Rectal smooth muscle tissue (tissue), 1 donor: ENCODE results near the gene DARS1.

Source experiments
- H3K27ac ChIP-seq: one replicate; pipeline ENCODE4 v1.7.0; 2013; ENCODE audit warnings: low read depth, low read length, inconsistent platforms
- H3K27me3 ChIP-seq: one replicate; pipeline ENCODE4 v1.7.0; 2013; ENCODE audit warnings: low read length; ENCODE audit not compliant: control insufficient read depth, insufficient read depth
- H3K36me3 ChIP-seq: one replicate; pipeline ENCODE4 v1.7.0; 2013; ENCODE audit warnings: low read length; ENCODE audit not compliant: control insufficient read depth, insufficient read depth
- H3K4me1 ChIP-seq: one replicate; pipeline ENCODE4 v1.7.0; 2013; ENCODE audit warnings: low read length; ENCODE audit not compliant: control insufficient read depth, insufficient read depth
- H3K4me3 ChIP-seq: one replicate; pipeline ENCODE4 v1.7.0; 2013; ENCODE audit warnings: low read length
- H3K9ac ChIP-seq: one replicate; pipeline ENCODE4 v1.7.0; 2013; ENCODE audit warnings: low read length

Gene DARS1

DNA sequence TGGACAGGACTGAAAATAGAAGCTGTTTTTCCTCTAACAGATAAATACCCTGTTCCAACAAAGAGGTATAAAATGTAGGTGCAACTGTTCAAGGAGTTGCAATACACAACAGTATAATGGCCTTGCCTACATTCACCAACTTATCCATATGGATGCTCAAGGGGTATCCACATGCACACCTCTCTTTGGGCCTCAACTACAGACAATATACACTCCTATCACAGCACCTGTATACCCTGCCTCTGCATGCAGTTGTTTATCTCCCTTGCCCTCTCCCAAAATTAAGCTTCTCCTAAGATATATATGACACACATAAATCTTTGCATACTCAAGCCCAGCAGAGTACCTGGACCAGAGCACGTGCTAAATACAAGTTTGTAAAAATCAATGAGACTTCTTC is 37.3 kb downstream of the DARS1 start:
- Histone ChIP-seq H3K4me1 (no peaks in the 10 kb centered on the region), H3K27me3 (no peaks in the 10 kb centered on the region), H3K27ac (no peak overlapping the region)

GRCh38 chr2:135947483-135947882 is 37.9 kb downstream of the DARS1 start:
- Histone ChIP-seq H3K27me3 (no peaks in the 10 kb centered on the region), H3K27ac (no peak overlapping the region), H3K4me1 (no peaks in the 10 kb centered on the region)

More for the DNA sequence above, 37.3 kb downstream of the DARS1 start:
- no peaks in the 10 kb centered on the region for H3K36me3 ChIP-seq
- H3K4me3 ChIP-seq: no peak overlapping the region
- no peak overlapping the region for H3K9ac ChIP-seq

GRCh38 chr2:135945526-135945925 is 39.9 kb downstream of the DARS1 start:
- Histone ChIP-seq H3K27ac (no peak overlapping the region), H3K9ac (no peak overlapping the region), H3K4me1 (no peaks in the 10 kb centered on the region), H3K27me3 (no peaks in the 10 kb centered on the region), H3K4me3 (no peak overlapping the region), H3K36me3 (peaks cover 4% of the 10 kb centered on the region)

More at GRCh38 chr2:135947483-135947882, 37.9 kb downstream of the DARS1 start:
- peaks cover 4% of the 10 kb centered on the region for H3K36me3 ChIP-seq
- H3K9ac ChIP-seq: no peak overlapping the region
- no peak overlapping the region for H3K4me3 ChIP-seq

GRCh38 chr2:135944625-135945024 is 40.8 kb downstream of the DARS1 start:
- H3K36me3 ChIP-seq: peaks cover 4% of the 10 kb centered on the region
- H3K27me3 ChIP-seq: no peaks in the 10 kb centered on the region
- H3K9ac ChIP-seq: no peak overlapping the region
- H3K4me1 ChIP-seq: no peaks in the 10 kb centered on the region
- no peak overlapping the region for H3K4me3 ChIP-seq
- H3K27ac ChIP-seq: no peak overlapping the region

GRCh38 chr2:135942936-135943688 is 42.3 kb downstream of the DARS1 start:
- H3K4me3 ChIP-seq: no peak overlapping the region
- no peaks in the 10 kb centered on the region for H3K4me1 ChIP-seq
- H3K36me3 ChIP-seq: peaks cover 4% of the 10 kb centered on the region
- H3K27ac ChIP-seq: no peak overlapping the region
- H3K9ac ChIP-seq: no peak overlapping the region
- no peaks in the 10 kb centered on the region for H3K27me3 ChIP-seq

GRCh38 chr2:135936524-135936923 is 48.9 kb downstream of the DARS1 start:
- Histone ChIP-seq H3K36me3 (no peaks in the 10 kb centered on the region), H3K4me1 (no peaks in the 10 kb centered on the region), H3K27ac (no peak overlapping the region), H3K4me3 (no peak overlapping the region), H3K27me3 (no peaks in the 10 kb centered on the region), H3K9ac (no peak overlapping the region)

DNA sequence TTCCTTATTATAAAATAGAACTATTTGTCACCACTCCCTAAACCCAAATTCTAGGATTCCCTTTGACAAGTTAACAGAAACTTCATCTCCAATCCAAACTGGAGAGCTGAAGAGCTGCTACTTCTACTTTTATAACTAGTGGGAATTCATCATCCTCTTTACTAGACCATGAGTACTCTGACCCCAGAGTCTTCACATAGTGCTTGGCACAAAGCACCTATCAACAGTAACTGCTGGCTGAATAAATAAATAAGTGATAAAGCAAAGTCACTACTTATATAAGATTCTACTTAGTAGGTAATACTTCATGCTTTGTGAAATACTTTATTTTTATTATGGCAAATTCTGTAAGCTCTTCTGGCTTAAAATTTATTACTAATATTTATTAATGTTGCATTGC is 49.5 kb downstream of the DARS1 start:
- no peaks in the 10 kb centered on the region for H3K36me3 ChIP-seq
- H3K27me3 ChIP-seq: no peaks in the 10 kb centered on the region
- H3K4me3 ChIP-seq: no peak overlapping the region
- H3K9ac ChIP-seq: no peak overlapping the region
- H3K27ac ChIP-seq: no peak overlapping the region
- no peaks in the 10 kb centered on the region for H3K4me1 ChIP-seq

DNA sequence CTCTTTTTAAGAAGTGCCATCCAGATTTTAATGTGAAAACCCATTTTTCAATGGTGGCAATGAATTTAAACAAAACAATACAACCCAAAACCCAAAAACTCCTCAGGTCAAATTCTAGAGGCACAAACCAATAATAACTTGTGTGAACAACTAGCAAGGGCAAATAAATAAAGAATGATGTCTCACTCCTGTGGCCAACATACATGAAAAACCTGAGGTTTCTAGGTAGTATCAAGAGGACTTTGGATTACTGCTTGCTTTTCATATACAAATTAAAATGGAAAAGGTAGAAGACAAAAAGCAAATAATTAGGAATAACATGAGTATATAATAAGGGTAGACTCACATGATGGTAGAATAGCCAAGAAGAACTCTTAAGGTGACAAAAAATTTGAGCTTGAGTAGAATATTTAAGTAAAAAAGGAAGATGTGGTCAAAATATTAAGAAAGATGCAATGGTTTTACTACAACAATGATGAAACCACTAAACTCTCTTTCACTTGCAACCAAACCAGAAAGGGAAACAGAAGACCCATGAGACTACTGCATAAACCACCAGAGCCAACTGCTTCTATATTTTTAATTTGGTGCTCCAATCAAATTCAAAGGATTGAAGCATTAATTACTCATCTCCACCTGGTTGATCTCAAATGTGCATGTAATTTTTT is 53.5 kb downstream of the DARS1 start:
- Histone ChIP-seq H3K4me1 (no peaks in the 10 kb centered on the region), H3K4me3 (no peak overlapping the region), H3K36me3 (peaks cover 4% of the 10 kb centered on the region)

DNA sequence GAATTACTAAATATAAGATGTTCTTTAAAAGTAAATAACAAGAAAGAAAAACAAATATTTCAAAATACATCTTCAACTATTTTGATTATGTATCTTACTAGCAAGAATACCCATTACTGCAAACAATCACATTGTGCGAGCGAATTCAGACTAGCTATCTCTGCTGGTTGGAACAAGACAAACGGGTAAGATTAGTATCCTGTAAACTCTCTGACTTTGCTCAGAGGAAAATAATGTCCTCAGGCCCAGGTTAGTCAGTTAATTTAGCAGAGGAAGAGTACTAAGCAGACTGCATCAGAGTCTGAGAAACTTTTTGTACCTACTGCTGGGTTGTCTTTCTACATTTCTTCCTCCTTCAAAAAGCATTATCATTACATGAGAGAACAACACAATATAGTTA is 58.8 kb downstream of the DARS1 start:
- Histone ChIP-seq H3K9ac (no peak overlapping the region), H3K4me3 (no peak overlapping the region), H3K36me3 (peaks cover 4% of the 10 kb centered on the region), H3K27me3 (no peaks in the 10 kb centered on the region), H3K27ac (no peak overlapping the region), H3K4me1 (no peaks in the 10 kb centered on the region)

More for the DNA sequence above, 53.5 kb downstream of the DARS1 start:
- H3K9ac ChIP-seq: no peak overlapping the region
- no peak overlapping the region for H3K27ac ChIP-seq
- no peaks in the 10 kb centered on the region for H3K27me3 ChIP-seq

- Histone ChIP-seq H3K4me1 (no peaks in the 10 kb centered on the region), H3K27me3 (no peaks in the 10 kb centered on the region), H3K9ac (no peak overlapping the region), H3K27ac (no peak overlapping the region), H3K4me3 (no peak overlapping the region), H3K36me3 (peaks cover 4% of the 10 kb centered on the region)
Measured at GRCh38 chr2:135925571-135925970, 59.9 kb downstream of the DARS1 start.

GRCh38 chr2:135916207-135916606 is 69.2 kb downstream of the DARS1 start:
- Histone ChIP-seq H3K9ac (no peak overlapping the region), H3K27ac (no peak overlapping the region), H3K4me1 (no peaks in the 10 kb centered on the region), H3K27me3 (no peaks in the 10 kb centered on the region), H3K36me3 (no peaks in the 10 kb centered on the region), H3K4me3 (no peak overlapping the region)

DNA sequence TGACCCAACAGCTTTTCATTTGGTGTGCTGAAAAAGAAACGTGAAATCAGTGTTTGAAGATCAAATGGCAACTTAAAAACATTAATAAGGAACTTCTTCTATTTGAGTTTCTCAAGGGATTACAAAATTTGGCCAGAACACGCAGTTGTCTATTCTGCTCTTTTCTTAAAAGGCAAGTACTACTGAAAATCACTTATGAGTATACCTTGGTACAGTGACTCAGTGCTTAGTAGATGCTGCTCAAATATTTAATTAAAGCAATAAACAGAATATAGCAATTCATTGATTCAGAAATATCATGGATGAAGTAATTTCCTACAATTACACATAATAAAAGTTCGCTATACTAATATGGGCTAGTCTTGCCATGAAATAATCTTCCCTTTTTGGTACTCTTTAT is 70.9 kb downstream of the DARS1 start:
- no peak overlapping the region for H3K27ac ChIP-seq
- H3K36me3 ChIP-seq: no peaks in the 10 kb centered on the region
- no peak overlapping the region for H3K4me3 ChIP-seq
- no peaks in the 10 kb centered on the region for H3K27me3 ChIP-seq
- H3K4me1 ChIP-seq: no peaks in the 10 kb centered on the region
- H3K9ac ChIP-seq: no peak overlapping the region
